Neuronal stem cell (in vitro differentiated cells): ENCODE data around the gene EN2.

Experiments used
- DNase-seq: peaks from one replicate; pipeline ENCODE4 v3.0.0-alpha.2; 2013; ENCODE audit warnings: low spot score
- H2AFZ ChIP-seq: one replicate; pipeline ENCODE4 v1.6.1; 2013; ENCODE audit warnings: mild to moderate bottlenecking, low read length, inconsistent platforms
- H2AK5ac ChIP-seq: 2 replicates; pipeline ENCODE4 v1.6.1; 2013; ENCODE audit warnings: low read depth, mild to moderate bottlenecking, inconsistent platforms, low read length, moderate library complexity, mixed read lengths
- H2BK120ac ChIP-seq: 2 replicates; pipeline ENCODE4 v1.6.1; 2013; ENCODE audit warnings: low read depth, mild to moderate bottlenecking, inconsistent platforms, low read length, moderate library complexity, mixed read lengths
- H2BK12ac ChIP-seq: one replicate; pipeline ENCODE4 v1.6.1; 2013; ENCODE audit warnings: low read length, inconsistent platforms
- H2BK15ac ChIP-seq: 2 replicates; pipeline ENCODE4 v1.6.1; 2013; ENCODE audit warnings: mild to moderate bottlenecking, low read length, inconsistent platforms, mixed read lengths
- H2BK5ac ChIP-seq: one replicate; pipeline ENCODE4 v1.6.1; 2013; ENCODE audit warnings: inconsistent platforms, mild to moderate bottlenecking, low read length, moderate library complexity
- H3K14ac ChIP-seq: one replicate; pipeline ENCODE4 v1.6.1; 2013; ENCODE audit warnings: low read length, inconsistent platforms
- H3K18ac ChIP-seq: 2 replicates; pipeline ENCODE4 v1.6.1; 2013; ENCODE audit warnings: low read length, inconsistent platforms
- H3K23ac ChIP-seq: 2 replicates; pipeline ENCODE4 v1.6.1; 2013; ENCODE audit warnings: low read depth, mild to moderate bottlenecking, mixed read lengths, low read length, inconsistent platforms; ENCODE audit not compliant: poor library complexity
- H3K27ac ChIP-seq: replicated peaks from 3 replicates; pipeline ENCODE4 v1.5.1; 2013; ENCODE audit warnings: low read length, inconsistent platforms
- H3K27me3 ChIP-seq, 3 experiments: 2 replicates each; pipeline ENCODE4 v1.6.1; 2013; ENCODE audit warnings: low read length in 3 of 3, mild to moderate bottlenecking in 2 of 3, inconsistent platforms in 1 of 3, low read depth in 1 of 3, mixed read lengths in 1 of 3, moderate library complexity in 1 of 3; ENCODE audit not compliant: control insufficient read depth in 3 of 3, insufficient read depth in 3 of 3
- H3K36me3 ChIP-seq, 2 donors: replicated peaks in 1 of 2; 2 replicates each; pipeline ENCODE4 v1.6.1; 2013; ENCODE audit warnings: low read length in 2 of 2; ENCODE audit not compliant: control insufficient read depth in 2 of 2, insufficient read depth in 2 of 2
- H3K4ac ChIP-seq: 2 replicates; pipeline ENCODE4 v1.6.1; 2013; ENCODE audit warnings: inconsistent platforms, mild to moderate bottlenecking, low read length, moderate library complexity
- H3K4me1 ChIP-seq, 2 donors: 1 replicate in 1 of 2; 2 replicates in 1 of 2; pipeline ENCODE4 v1.6.1; 2013; ENCODE audit warnings: low read length in 2 of 2, low read depth in 1 of 2; ENCODE audit not compliant: control insufficient read depth in 2 of 2, insufficient read depth in 1 of 2
- H3K4me2 ChIP-seq: one replicate; pipeline ENCODE4 v1.6.1; 2013; ENCODE audit warnings: mild to moderate bottlenecking, low read length, inconsistent platforms; ENCODE audit not compliant: insufficient read depth, poor library complexity, severe bottlenecking
- H3K4me3 ChIP-seq, 2 donors: 2 replicates each; pipeline ENCODE4 v1.5.1; 2013; ENCODE audit warnings: low read length in 2 of 2, mild to moderate bottlenecking in 2 of 2, inconsistent platforms in 1 of 2, moderate library complexity in 1 of 2
- H3K79me1 ChIP-seq: one replicate; pipeline ENCODE4 v1.6.1; 2013; ENCODE audit warnings: low read depth, mild to moderate bottlenecking, inconsistent platforms, low read length, moderate library complexity
- H3K9ac ChIP-seq: one replicate; pipeline ENCODE4 v1.6.1; 2013; ENCODE audit warnings: mild to moderate bottlenecking, low read depth, low read length, inconsistent platforms; ENCODE audit not compliant: poor library complexity
- H3K9me3 ChIP-seq, 2 donors: replicated peaks in 1 of 2; 2 replicates each; pipeline versions ENCODE3 to v1.6.1; 2013; ENCODE audit warnings: low read length in 2 of 2, mild to moderate bottlenecking in 2 of 2, inconsistent platforms in 1 of 2, low read depth in 1 of 2, mixed read lengths in 1 of 2, moderate library complexity in 1 of 2; ENCODE audit not compliant: control insufficient read depth in 2 of 2, insufficient read depth in 1 of 2
- H4K8ac ChIP-seq: one replicate; pipeline ENCODE4 v1.6.1; 2013; ENCODE audit warnings: low read depth, mild to moderate bottlenecking, inconsistent platforms, low read length, moderate library complexity
- H4K91ac ChIP-seq: one replicate; pipeline ENCODE4 v1.6.1; 2013; ENCODE audit warnings: low read length, low read depth, mild to moderate bottlenecking, inconsistent platforms; ENCODE audit not compliant: poor library complexity
- WGBS, 2 donors: extraction: QIAGEN DNeasy Blood & Tissue Kit; methylation state at CpG; one replicate each; pipeline ENCODE4 v1.1.7; 2013; ENCODE audit warnings: missing lambda C conversion rate in 2 of 2, mixed read lengths in 1 of 2; ENCODE audit not compliant: insufficient read length in 2 of 2, insufficient replicate concordance in 1 of 2; ENCODE audit errors: extremely low coverage in 2 of 2; 5-methylcytosine and 5-hydroxymethylcytosine counted together

EN2 gene

DNA sequence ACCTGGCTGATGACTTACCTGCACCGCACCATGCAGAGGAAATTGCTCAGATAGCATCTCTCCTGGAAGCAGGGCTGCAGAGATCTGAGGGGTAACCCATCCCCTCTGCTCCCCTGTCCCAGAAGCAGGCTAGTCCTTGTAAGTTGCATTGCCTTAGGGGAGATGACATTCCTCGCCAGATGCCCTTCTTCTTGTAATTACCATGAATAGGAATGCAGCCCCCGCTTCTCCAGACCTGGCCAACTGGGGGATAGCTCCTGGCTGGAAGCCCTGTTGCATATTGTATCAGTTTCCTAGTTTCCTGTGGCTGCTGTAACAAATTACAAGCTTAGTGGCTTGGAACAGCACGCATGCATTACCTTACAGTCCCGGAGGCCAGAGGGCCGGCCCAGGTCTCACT lies 47.5 kb upstream of the EN2 start:
- H3K18ac ChIP-seq = peak overlapping the region; percentile 33
- H2BK5ac ChIP-seq = no peak overlapping the region
- no peak overlapping the region for H3K23ac ChIP-seq
- no peak overlapping the region for H4K8ac ChIP-seq
- no peak overlapping the region for H2BK15ac ChIP-seq
- no peak for DNase-seq
- no peak overlapping the region for H2AFZ ChIP-seq
- H3K9ac ChIP-seq = peak overlapping the region; percentile 12
- H3K4me1 ChIP-seq = peaks cover 5 to 9% of the 10 kb centered on the region in 2 donors
- H3K27me3 ChIP-seq = peaks cover 0 to 34% (median 6%) of the 10 kb centered on the region in 3 experiments
- WGBS, 2 donors = no CpG with 5 or more reads among the region's 6 CpGs
- no peaks in the 10 kb centered on the region for H3K9me3 ChIP-seq
- H2BK12ac ChIP-seq = no peak overlapping the region
- no peak overlapping the region for H3K4me2 ChIP-seq
- H3K4ac ChIP-seq = no peak overlapping the region
- no peak overlapping the region for H3K27ac ChIP-seq
- H2AK5ac ChIP-seq = peak overlapping the region; percentile 17
- H2BK120ac ChIP-seq = no peak overlapping the region
- no peaks in the 10 kb centered on the region for H3K36me3 ChIP-seq
- H3K79me1 ChIP-seq = no peaks in the 10 kb centered on the region
- no peak overlapping the region for H3K4me3 ChIP-seq
- H4K91ac ChIP-seq = no peak overlapping the region
- no peak overlapping the region for H3K14ac ChIP-seq

DNA sequence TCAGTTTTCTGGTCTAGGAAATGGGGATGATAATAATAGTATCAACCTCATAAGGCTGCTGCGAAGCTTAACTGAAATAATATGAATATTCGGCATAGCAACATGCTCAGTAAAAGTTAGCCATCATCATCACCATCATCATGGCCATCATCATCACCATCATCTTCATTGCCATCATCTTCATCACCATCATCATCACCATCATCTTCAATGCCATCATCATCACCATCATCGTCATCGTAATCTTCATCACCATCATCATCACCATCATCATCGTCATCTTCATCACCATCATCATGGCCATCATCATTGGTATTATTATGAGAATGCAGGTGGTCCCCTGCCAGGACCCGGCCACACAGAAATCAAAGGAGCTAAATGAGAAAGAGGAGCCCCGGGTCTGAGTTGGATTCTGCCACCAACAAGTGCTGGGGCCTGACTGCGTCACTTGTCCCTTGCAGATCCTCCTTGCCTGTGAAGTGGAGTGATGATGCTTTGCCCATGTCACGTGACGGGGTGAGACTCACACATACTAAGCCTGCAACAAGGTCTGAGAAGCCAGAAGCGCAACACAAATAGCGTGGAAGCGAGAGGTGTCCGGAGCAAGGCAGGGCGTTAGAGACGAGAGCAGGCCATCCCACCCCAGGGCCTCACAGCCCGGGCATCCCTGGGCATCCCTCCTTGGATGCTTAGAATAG lies 46.1 kb upstream of the EN2 start:
- Histone ChIP-seq H3K79me1 (no peaks in the 10 kb centered on the region), H2BK120ac (no peak overlapping the region), H3K4ac (no peak overlapping the region), H3K14ac (no peak overlapping the region), H4K91ac (no peak overlapping the region), H4K8ac (no peak overlapping the region), H3K27ac (no peak overlapping the region), H2BK12ac (no peak overlapping the region), H3K4me1 (peaks cover 4 to 5% of the 10 kb centered on the region in 2 donors), H3K27me3 (peaks cover 0 to 28% (median 6%) of the 10 kb centered on the region in 3 experiments), H2AK5ac (no peak overlapping the region), H3K9ac (no peak overlapping the region), H2AFZ (no peak overlapping the region), H2BK5ac (no peak overlapping the region), H2BK15ac (no peak overlapping the region), H3K36me3 (no peaks in the 10 kb centered on the region), H3K23ac (no peak overlapping the region), H3K4me2 (no peak overlapping the region), H3K18ac (no peak overlapping the region), H3K9me3 (no peaks in the 10 kb centered on the region), H3K4me3 (no peak overlapping the region)
- 100% methylated on average over 2 to 3 of the region's 17 CpGs for WGBS, 2 donors
- DNase-seq = no peak

DNA sequence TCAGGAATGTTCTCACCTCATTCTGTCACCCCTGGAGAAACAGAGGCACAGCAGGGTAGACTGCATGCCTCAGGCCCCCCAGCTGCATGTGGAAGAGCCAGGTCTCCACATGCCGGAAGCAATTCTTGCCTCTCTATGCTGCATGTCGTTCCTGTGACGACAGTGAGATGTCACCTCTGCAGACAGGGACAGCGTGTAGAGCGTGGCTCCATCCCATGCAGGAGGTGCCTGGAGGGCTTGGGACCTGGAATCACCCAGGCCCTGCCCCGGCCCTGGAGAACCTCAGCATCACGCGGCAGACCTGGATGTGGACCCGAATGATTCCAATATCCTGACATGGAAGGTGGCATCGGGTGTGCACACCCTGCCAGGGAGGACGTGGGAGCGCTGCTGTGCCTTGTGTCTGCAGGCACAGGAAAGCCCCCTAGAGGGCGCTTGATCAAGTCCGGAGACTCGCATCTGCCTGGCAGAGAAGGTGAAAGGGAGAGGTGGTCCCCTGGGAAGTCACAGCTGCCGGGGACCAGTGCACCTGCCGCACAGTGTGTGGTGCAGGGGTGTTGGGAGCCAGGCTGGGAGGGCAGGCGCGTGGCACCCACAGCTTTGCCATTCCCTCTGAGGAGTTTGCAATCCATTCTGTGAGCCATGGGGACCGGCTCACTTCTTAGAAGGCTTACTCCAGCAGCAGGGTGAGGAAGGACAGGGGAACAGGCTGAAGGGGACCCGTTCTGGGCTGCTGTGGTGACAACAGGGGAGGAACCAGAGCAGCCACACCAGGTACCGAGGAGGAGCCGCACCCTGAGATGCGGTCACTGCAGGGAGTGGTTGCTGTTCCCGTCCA lies 45.3 kb upstream of the EN2 start:
- peaks cover 0 to 33% (median 6%) of the 10 kb centered on the region in 3 experiments for H3K27me3 ChIP-seq
- no peak overlapping the region for H2BK120ac ChIP-seq
- H3K79me1 ChIP-seq = no peaks in the 10 kb centered on the region
- H3K4me2 ChIP-seq = no peak overlapping the region
- H3K14ac ChIP-seq = peak overlapping the region; percentile 39
- no peak overlapping the region for H3K4ac ChIP-seq
- H4K91ac ChIP-seq = no peak overlapping the region
- H3K4me1 ChIP-seq = peaks cover 4 to 5% of the 10 kb centered on the region in 2 donors
- peak; percentile 56 for DNase-seq
- H3K9me3 ChIP-seq = no peaks in the 10 kb centered on the region
- H3K36me3 ChIP-seq = no peaks in the 10 kb centered on the region
- peak overlapping the region; percentile 81 for H3K23ac ChIP-seq
- H4K8ac ChIP-seq = no peak overlapping the region
- no CpG with 5 or more reads among the region's 25 CpGs for WGBS, 2 donors
- no peak overlapping the region for H2BK12ac ChIP-seq
- H2AK5ac ChIP-seq = peak overlapping the region; percentile 53
- peak overlapping the region; percentile 15 for H3K18ac ChIP-seq
- H2BK15ac ChIP-seq = no peak overlapping the region
- H3K4me3 ChIP-seq = no peak overlapping the region
- no peak overlapping the region for H2AFZ ChIP-seq
- peak overlapping the region; percentile 61 for H3K9ac ChIP-seq
- H2BK5ac ChIP-seq = no peak overlapping the region
- H3K27ac ChIP-seq = no peak overlapping the region
